Raji (cell line): Measurements from ENCODE around the gene CCDC27.

ENCODE experiments used
- POLR2A ChIP-seq: IDR thresholded peaks from 2 replicates; pipeline ENCODE4 v1.6.1; 2011; ENCODE audit warnings: low read depth, low read length, control low read depth; ENCODE audit not compliant: insufficient read depth

Gene CCDC27

DNA sequence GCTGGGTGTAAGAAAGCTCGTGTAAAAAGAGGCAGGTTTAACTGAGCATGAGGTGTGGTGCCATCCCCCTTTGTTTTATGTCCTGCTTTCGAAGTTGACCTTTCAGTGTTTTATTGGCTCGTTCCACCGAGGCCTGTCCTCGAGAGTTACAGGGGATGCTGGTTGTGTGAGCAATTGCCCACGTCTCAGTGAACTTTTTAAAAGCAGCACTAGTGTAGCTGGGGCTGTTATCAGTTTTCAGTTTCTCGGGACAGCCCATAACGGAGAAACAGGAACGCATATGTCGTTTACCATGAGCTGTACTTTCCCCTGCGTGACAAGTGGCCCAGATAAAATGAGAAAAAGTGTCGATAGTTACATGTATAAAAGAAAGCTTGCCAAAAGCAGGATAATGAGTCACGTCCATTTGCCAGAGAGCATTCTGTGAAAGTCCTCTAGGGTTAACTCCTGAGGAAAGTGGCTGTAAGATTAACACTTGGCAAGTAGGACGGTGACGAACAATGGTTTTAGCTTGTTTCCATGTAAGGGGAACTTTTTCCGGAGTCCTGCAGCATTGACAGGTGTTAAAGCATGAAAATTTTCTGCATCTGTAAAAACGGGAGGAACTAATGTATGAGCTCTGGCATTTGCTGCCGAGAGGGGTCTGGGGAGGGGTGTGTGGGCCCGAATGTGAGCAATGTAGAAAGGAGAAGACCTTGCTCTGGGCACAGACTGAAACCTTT lies 51.8 kb downstream of the CCDC27 start:
- no peak for TF ChIP-seq POLR2A

- no peak for TF ChIP-seq POLR2A
Observed at GRCh38 chr1:3805038-3805437, 52.8 kb downstream of the CCDC27 start.

GRCh38 chr1:3807769-3808168 lies 55.5 kb downstream of the CCDC27 start:
- TF ChIP-seq POLR2A, result no peak

DNA sequence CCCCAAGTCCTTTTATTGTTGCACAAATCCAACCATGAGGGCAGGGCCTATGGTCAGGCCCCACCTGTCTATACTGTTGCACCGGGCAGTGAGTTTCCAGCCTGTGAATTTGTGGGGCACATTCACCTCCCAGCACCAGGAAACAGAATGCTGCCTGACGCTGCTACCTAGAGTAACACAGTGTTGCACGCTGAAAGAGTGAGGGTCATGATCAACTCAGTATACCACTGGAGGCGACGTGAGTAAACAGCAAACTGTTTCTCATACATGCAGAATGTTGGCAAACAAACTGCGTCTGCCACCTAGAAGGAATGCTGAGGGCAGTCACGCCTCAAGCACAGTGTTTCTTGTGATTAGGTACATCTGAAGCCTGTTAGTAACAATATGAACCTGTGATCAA lies 57.4 kb downstream of the CCDC27 start:
- TF ChIP-seq POLR2A, result no peak

GRCh38 chr1:3811595-3811911 lies 59.3 kb downstream of the CCDC27 start:
- no peak for TF ChIP-seq POLR2A

- TF ChIP-seq POLR2A, result no peak
Observed at GRCh38 chr1:3814065-3814464, 61.8 kb downstream of the CCDC27 start.

DNA sequence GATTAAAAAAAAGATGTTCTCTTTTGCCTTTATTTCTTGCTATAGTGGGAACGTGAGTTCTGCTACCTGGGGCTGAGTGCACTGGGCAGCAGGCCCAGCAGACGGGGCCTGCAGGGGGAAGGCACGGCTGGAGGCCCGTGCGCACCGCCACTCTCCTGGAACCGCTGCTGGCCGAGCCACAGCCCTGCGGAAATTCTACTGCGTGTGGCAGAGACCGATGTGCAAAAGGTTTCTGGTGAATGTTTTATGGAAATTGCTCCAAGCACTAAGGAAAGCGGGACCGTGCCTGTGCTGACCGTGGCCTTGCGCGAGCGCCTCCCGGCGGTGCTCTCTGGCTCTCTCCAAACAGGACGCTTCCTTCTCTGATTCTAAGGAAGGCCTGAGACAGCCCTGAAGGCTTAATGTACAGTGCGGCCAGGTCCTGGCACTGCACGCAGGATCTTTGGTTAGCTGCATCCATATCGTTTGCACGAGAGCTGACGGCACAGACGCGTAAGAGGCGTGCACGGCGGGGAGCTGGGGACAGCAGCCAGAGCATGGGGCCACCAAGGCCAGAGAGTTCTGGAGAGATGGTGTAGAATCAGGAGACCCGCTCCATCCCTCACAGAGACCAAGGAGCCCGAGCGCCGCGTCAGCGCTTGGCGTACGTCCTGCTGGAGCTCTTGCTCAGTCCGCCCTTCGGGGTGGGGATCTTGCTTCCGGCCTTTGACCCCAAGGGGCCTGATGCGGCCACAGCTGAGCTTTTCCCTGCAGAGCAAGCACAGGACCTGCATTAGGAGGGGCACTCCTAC lies 62.7 kb downstream of the CCDC27 start:
- TF ChIP-seq POLR2A, result no peak

DNA sequence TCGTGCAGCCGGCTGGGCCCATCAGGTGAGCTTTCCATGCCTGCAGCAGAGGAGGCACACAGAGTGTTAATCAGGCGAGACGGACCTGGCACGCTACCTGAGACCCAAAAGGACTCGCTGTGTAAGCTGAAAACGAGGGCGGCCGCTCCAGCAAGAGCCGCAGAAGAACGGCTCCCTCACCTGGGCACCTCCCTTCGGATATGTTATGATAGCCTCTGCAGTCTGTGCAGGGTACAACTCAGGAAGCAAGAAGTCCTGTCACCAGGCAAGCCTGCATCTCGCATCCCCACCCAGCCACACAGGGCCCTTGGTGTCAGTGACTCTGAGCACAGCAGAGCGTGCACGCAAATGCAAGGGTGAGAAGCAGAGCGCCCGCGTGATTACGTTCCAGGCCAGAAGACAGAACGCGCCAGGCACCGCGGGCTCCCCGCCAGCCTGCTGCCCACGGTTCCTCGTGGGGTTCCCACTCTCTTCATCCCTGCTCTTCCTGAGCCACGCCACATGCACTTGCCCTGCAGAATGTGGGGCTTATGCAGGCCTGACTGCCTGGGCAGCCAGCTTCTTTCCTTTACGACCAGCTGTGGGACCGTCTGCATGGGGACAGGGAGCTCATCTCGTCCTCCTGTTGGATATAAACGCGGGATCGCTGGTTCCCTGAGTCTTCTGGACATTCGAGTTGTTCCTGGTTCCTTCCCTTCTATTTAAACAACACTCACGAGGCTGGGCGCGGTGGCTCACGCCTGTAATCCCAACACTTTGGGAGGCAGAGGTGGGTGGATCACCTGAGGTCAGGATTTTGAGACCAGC lies 64.3 kb downstream of the CCDC27 start:
- TF ChIP-seq POLR2A, result no peak

DNA sequence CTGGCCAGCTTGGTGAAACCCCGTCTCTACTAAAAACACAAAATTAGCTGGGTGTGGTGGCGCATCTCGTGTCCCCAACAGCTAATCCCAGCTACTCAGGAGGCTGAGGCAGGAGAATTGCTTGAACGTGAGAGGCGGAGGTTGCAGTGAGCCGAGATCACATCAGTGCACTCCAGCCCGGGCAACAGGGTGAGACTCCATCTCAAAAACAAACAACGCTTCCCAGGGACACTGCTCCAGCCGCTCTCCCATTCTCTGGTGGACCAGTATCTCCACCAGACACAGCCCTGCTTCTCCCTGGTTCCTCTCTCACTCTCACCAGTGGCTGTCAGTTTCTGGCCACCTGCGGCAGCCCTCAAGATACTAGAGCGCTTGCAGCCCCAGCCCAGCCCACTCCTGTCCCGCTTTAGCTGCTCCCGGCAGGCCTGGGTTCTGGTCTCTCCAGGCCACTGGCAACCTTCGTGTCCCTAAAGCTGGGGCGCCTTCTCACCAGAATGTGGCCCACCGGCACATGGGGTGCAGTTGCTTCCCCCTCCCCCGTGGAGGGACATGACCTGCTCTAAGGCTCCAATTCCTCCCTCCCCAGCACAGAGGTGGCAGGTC lies 65.0 kb downstream of the CCDC27 start:
- no peak for TF ChIP-seq POLR2A

GRCh38 chr1:3817821-3818597 lies 65.8 kb downstream of the CCDC27 start:
- no peak for TF ChIP-seq POLR2A

- TF ChIP-seq POLR2A, result no peak
Observed at GRCh38 chr1:3819771-3820200, 67.5 kb downstream of the CCDC27 start.

GRCh38 chr1:3820316-3820715 lies 68.1 kb downstream of the CCDC27 start:
- no peak for TF ChIP-seq POLR2A

- no peak for TF ChIP-seq POLR2A
Observed at GRCh38 chr1:3821004-3821403, 68.8 kb downstream of the CCDC27 start.
